GM19023 (cell line): ENCODE results near the gene TMEM175.
A peak's percentile ranks its signal among the peaks of the same experiment; 100 is the strongest.

Experiments used
- ATAC-seq: cut with Tn5 transposase; IDR thresholded peaks from one replicate; pipeline ENCODE4 v1.9.1; 2021; ENCODE audit warnings: mild to moderate bottlenecking, moderate library complexity; ENCODE audit not compliant: unreplicated experiment

Gene TMEM175, protein sequence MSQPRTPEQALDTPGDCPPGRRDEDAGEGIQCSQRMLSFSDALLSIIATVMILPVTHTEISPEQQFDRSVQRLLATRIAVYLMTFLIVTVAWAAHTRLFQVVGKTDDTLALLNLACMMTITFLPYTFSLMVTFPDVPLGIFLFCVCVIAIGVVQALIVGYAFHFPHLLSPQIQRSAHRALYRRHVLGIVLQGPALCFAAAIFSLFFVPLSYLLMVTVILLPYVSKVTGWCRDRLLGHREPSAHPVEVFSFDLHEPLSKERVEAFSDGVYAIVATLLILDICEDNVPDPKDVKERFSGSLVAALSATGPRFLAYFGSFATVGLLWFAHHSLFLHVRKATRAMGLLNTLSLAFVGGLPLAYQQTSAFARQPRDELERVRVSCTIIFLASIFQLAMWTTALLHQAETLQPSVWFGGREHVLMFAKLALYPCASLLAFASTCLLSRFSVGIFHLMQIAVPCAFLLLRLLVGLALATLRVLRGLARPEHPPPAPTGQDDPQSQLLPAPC

DNA sequence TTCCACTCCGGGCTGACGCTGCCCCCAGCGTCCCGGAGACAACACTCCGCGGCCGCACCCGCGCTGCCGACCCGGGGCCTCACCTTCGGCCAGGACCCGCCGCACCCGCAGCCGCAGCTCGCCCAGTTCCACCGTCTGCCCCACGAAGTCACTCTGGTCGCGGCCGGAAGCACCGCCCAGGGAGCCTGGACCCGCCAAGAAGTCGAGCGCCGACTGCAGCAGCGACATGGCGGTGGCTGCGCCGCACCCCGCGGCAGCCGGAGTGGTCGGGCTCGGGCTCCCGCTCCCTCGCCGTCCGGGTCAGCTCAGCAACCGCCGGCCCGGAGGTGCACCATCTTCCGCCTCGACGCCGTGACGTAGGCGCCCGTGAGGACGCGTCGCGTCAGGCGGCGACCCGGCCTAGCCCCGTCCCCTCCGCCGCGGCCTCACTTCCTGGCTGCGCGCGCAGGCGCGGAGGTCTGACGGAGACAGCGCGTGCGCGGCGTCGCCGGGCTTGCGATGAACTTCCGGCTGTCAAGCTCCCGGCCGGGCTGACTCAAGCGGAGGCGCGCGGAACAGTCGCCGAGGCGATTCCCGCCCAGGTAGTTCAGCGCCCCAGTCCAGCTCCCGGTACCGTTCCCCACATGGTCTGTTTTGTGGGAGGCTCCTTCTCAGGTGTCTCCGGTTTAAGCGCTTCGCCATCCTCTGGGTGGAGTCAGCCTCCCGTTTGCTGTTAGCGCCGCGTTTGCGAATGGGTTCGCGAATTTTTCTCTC lies at the start of gene TMEM175, which contains the start of gene GAK:
Gene TMEM175 (plus strand): TSS at position 501 of the 753 bp plus-strand sequence. CDS start 15,280 bp downstream, outside the sequence.
Gene GAK (minus strand): TSS at position 357 of the 753 bp plus-strand sequence. CDS start 129 bp downstream, at position 228.
- peak; percentile 92 for ATAC-seq

GRCh38 chr4:882646-883045 lies 49.6 kb upstream of the TMEM175 start:
- ATAC-seq: no peak

GRCh38 chr4:883377-884095 lies 48.7 kb upstream of the TMEM175 start:
- ATAC-seq: no peak

DNA sequence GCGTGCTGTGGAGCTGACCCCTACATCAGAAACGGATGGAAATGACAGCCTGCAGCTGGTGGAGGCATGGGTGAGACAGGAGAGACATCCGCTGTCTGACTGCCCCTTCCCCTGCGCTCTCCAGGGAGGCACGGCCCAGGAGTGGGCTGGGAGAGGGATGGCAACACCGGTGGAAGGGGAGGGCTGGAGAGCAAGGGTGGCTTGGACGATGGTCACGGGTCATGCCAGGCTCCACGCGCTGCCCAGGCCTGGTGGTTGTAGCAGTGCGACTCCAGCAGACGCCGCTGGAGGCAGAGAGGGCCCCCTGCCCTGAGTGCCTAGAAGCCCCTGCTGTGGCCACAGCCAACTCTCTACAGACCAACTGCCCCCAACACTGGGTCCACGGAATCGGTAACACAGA lies 48.0 kb upstream of the TMEM175 start:
- no peak for ATAC-seq

DNA sequence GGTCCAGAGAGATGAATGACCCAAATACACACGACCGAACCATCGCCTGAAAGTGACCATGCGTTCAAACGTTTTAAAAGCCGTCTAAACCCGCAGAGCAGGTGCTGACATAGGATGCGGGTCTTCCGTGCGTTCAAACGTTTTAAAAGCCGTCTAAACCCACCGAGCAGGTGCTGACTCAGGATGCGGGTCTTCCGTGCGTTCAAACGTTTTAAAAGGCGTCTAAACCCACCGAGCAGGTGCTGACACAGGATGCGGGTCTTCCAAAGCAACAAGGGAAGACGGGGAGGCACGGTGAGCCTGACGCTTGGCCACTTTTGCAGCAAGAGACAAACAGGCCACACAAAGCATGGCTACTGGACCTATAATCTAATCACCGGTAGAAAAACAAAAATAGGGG lies 47.4 kb upstream of the TMEM175 start:
- no peak for ATAC-seq

DNA sequence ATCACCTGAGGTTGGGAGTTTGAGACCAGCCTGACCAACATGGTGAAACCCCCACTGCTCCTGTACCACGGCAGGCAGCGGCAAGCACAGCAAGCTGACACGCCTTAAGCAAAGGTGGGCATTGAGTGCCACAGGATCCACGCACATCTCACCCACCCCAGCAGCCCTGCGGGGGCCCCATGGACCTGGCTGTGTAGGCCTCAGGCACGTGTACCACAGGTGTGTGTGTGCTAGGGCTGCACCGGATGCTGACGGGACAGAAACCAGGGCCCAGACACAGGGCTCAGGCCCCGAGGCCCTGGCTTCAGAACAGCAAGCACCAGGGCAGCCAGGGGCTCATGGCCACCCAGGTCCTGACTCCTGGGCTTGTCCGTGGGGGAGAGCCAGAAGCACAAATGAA lies 46.9 kb upstream of the TMEM175 start:
- ATAC-seq: no peak

DNA sequence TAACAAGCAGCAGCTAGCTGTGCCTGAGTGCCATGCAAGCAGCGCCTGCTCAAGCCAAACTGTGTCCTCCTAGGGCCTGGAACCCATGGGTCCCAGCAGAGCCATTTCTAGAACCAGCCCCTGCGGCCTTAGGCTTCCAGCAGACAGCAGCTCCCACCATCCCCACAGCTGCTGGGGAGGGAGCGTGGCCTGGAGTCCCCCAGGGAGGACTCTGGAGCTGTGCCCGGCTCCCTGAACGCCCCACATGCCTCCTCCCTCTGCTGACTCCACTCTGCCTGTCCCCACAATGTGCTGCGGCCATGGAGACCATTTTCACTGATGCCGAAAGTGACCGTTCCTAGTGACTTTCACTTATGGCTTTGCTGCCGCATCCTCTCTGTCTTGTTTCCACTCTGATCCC lies 46.0 kb upstream of the TMEM175 start:
- ATAC-seq: no peak

- no peak for ATAC-seq
These were observed 45.1 kb upstream of the TMEM175 start for GRCh38 chr4:887034-887763.

GRCh38 chr4:888029-888428 lies 44.2 kb upstream of the TMEM175 start:
- ATAC-seq: no peak

DNA sequence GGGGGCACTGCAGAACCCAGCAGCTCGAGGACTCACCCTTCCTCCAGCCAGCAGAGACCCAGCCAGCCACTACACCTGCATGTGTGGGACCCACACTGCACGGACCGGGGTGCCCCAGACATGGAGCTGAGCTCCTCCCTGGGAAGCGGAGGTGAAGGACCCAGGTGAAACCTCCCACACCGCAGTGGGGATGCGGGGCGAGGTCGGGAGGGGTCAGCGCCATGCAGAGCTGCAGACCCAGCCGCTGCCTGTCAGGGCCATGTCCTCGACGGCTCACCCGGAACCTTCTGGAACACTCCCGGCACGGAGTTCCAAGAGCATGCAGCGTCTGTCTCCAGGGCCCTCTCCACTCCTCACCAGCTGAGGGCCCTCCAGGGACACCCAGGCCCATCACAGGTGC lies 42.7 kb upstream of the TMEM175 start:
- ATAC-seq: no peak

GRCh38 chr4:890036-890695 lies 42.1 kb upstream of the TMEM175 start:
- ATAC-seq: no peak

- no peak for ATAC-seq
These were observed 40.5 kb upstream of the TMEM175 start for GRCh38 chr4:891747-892146.

GRCh38 chr4:892780-893179 lies 39.5 kb upstream of the TMEM175 start:
- no peak for ATAC-seq

DNA sequence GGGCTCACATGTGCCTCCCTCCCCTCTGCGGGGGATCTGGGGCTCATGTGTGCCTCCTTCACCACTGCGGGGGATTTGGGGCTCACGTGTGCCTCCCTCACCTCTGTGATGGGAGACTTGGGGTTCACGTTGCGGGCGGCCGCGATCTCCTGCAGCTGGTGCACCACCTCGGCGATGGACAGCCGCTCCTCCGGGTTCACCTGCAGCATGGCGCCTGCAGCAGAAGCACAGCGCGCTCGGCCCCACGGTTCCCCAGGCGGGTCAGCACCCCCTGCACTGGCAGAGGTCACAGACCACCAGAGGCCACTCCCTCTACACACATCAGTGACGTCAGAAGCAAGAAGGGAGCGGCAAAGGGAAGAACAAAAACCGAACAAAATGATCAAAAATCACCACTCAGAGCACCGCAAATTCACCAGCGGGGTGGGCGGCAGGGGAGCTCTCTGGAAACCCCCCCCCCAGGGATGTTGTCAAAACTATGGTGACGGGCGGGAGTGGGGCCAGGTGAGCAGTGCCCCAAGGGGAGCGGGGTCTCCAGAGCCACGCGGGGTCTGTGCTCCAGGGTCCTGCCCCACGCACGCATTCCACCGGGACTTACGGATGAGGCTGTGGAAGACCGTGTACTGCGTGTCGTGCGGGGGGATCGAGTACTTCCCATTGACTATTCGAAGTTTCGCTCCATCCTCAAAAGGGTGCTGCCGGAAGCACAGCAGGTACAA lies 38.8 kb upstream of the TMEM175 start:
- no peak for ATAC-seq

- ATAC-seq: no peak
These were observed 38.1 kb upstream of the TMEM175 start for GRCh38 chr4:893995-894705.

GRCh38 chr4:895596-895995 lies 36.7 kb upstream of the TMEM175 start:
- no peak for ATAC-seq

DNA sequence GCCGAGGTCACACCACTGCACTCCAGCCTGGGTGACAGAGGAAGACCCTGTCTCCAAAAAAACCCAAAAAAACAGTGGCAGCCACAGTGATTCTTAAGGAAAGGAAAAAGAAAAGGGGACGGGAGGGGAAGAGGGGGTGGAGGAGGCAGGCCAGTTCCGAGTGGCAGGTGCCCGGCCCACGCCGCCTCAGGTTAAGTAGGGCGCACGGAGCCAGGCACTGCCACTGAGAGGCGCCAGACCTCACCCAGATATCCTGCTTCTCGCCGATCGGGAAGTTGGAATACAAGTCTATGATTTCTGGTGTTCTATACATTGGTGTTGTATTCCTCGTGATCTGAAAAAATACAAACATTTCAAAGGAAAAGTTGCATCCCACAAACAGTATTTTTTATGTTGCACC lies 36.0 kb upstream of the TMEM175 start:
- no peak for ATAC-seq

DNA sequence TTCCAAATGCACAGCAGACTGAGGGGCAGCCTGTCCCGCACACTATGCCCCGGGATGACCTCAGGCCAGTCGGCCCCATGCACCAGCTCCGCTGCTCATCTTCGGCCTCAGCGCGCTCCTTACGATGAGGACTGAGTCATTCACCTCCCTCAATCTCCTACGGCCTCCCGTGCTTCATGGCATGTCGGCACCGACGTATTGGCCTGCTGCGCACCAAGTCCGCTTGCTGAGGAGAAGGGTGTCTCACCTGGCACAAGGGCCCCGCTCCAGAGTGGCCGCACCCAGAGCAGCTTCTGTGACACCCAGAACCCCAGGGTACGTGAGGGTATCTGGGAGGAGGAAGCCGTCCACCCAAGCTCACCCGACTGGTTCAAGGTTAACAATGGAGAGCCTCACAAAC lies 35.6 kb upstream of the TMEM175 start:
- ATAC-seq: no peak

DNA sequence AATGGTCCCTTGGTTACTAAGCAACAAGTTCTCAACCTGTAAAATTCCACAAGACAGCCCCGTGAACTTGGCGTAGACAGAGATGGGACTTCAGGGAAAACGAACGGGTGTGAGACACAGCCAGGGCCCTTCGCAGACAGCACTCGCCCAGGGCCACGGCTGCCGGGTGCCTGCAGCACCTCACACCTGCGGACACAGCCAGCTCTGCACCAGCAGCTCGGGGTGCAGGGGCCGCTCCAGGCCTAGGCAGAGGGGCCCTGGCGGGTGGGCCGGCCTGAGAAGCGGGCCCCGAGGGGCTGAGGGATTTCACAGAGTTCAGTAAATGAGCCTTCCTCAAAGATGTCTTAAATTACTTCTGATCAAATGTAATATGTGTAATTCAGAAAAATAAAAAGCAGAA lies 34.1 kb upstream of the TMEM175 start:
- ATAC-seq: no peak
